K562 (cell line): ENCODE data around the gene LRRTM3. TPM values are rescaled to one million over a fixed set of nuclear protein-coding genes. Genes with fewer than 3 reads are reported as not detected.

Source experiments
- ATAC-seq: fragments of 200-7000 bp; cut with Tn5 transposase; 3 replicates; pipeline ENCODE4 v1.9.1; 2020; ENCODE audit warnings: moderate library complexity
- BruUV-seq: library from RNA; stranded (reverse); fragments of 400-500 nt; replicated peaks from 2 replicates; lab custom pipeline; 2021; lab: Mats Ljungman, UMichigan
- CTCF ChIA-PET: fragments of 300-600 bp; formaldehyde crosslinking; extraction: SDS; loops from one replicate; lab custom pipeline; 2021; ENCODE audit warnings: low intra/inter-chr PET ratio; lab: Yijun Ruan, JAX
- POLR2A ChIA-PET: fragments of 300-600, 350-650 bp; sonication (Branson Sonifier 250); formaldehyde crosslinking; extraction: SDS; loops from one replicate; lab custom pipeline; 2021; ENCODE audit warnings: antibody characterized with exemption, inconsistent platforms; lab: Yijun Ruan, JAX
- DNase-seq, 4 experiments: peaks; one replicate each; pipeline versions ENCODE4 v3.0.0 to v3.0.0-alpha.2; 2011 to 2018; ENCODE audit warnings: low spot score in 3 of 4, mixed read lengths in 3 of 4; ENCODE audit errors: extremely low read depth in 1 of 4
- FAIRE-seq: peaks from 2 replicates; lab custom pipeline; 2011; peaks lifted over from hg19 to GRCh38; lab: Jason Lieb, UNC
- H2AFZ ChIP-seq: 2 replicates; pipeline ENCODE4 v1.6.0; 2011; ENCODE audit warnings: low read depth, low read length, control low read depth, inconsistent platforms
- H3K27ac ChIP-seq: fragments of 200-600 bp; 3 replicates; pipeline ENCODE4 v1.8.0; 2011; ENCODE audit warnings: low read depth, mild to moderate bottlenecking, control low read depth, inconsistent platforms, low read length, moderate library complexity, mixed read lengths; ENCODE audit errors: extremely low read depth
- H3K27me3 ChIP-seq, 2 experiments: fragments of 300-600 bp in 1 of 2; 2 replicates in 1 of 2; 3 replicates in 1 of 2; pipeline versions ENCODE4 v1.6.0 to v1.8.0; 2011; ENCODE audit warnings: inconsistent platforms in 2 of 2, low read length in 2 of 2, mild to moderate bottlenecking in 1 of 2, mixed read lengths in 1 of 2, moderate library complexity in 1 of 2; ENCODE audit not compliant: control insufficient read depth in 2 of 2, insufficient read depth in 2 of 2
- H3K36me3 ChIP-seq: fragments of 300-600 bp; 3 replicates; pipeline ENCODE4 v1.8.0; 2011; ENCODE audit warnings: mild to moderate bottlenecking, low read length, inconsistent platforms; ENCODE audit not compliant: control insufficient read depth, insufficient read depth
- H3K4me1 ChIP-seq, 2 experiments: fragments of 200-600 bp in 1 of 2; replicated peaks in 1 of 2; 2 replicates in 1 of 2; 3 replicates in 1 of 2; pipeline versions ENCODE4 v1.5.1 to v1.8.0; 2011; ENCODE audit warnings: inconsistent platforms in 2 of 2, low read length in 2 of 2, mild to moderate bottlenecking in 1 of 2, mixed read lengths in 1 of 2, moderate library complexity in 1 of 2; ENCODE audit not compliant: control insufficient read depth in 2 of 2, insufficient read depth in 2 of 2
- H3K4me2 ChIP-seq: 2 replicates; pipeline ENCODE4 v1.6.1; 2011; ENCODE audit warnings: low read length, control low read depth, inconsistent platforms, mixed read lengths; ENCODE audit not compliant: insufficient read depth
- H3K4me3 ChIP-seq: fragments of 200-600 bp; sonication (generic), shearing (Covaris generic); 2 replicates; pipeline ENCODE4 v1.5.1; 2016; ENCODE audit warnings: control low read depth, inconsistent platforms
- H3K79me2 ChIP-seq: fragments of 200-600 bp; 3 replicates; pipeline ENCODE4 v1.8.0; 2011; ENCODE audit warnings: low read length, inconsistent platforms; ENCODE audit not compliant: control insufficient read depth, insufficient read depth
- H3K9ac ChIP-seq, 2 experiments: 2 replicates each; pipeline versions ENCODE4 v1.6.0 to v1.6.1; 2011; ENCODE audit warnings: low read depth in 2 of 2, low read length in 2 of 2, control low read depth in 1 of 2, inconsistent platforms in 1 of 2, mild to moderate bottlenecking in 1 of 2, mixed read lengths in 1 of 2; ENCODE audit not compliant: insufficient read depth in 1 of 2
- H3K9me1 ChIP-seq: one replicate; pipeline ENCODE4 v1.6.0; 2011; ENCODE audit warnings: inconsistent platforms, mild to moderate bottlenecking, low read length, moderate library complexity; ENCODE audit not compliant: control insufficient read depth, insufficient read depth
- H3K9me3 ChIP-seq: replicated peaks from 2 replicates; pipeline ENCODE4 v1.5.1; 2011; ENCODE audit warnings: low read depth, low read length, inconsistent platforms; ENCODE audit not compliant: control insufficient read depth, insufficient read depth
- H4K20me1 ChIP-seq: replicated peaks from 2 replicates; pipeline ENCODE4 v1.6.1; 2011; ENCODE audit warnings: low read length, inconsistent platforms, mixed read lengths; ENCODE audit not compliant: control insufficient read depth, insufficient read depth
- ELK3 ChIP-seq: fragments of 450-650 bp; formaldehyde crosslinking; IDR thresholded peaks from 2 replicates; pipeline ENCODE4 v1.4.0; 2020; ENCODE audit warnings: mild to moderate bottlenecking
- HMBOX1 ChIP-seq: sonication (generic); IDR thresholded peaks from 2 replicates; pipeline ENCODE4 v1.6.1; 2016
- HOXB6 ChIP-seq: fragments of 250-450 bp; sonication (Bioruptor Pico); IDR thresholded peaks from 2 replicates; pipeline ENCODE4 v1.5.1; 2022; ENCODE audit warnings: mild to moderate bottlenecking, borderline replicate concordance
- ILF3 ChIP-seq: fragments of 450-650 bp; IDR thresholded peaks from 2 replicates; pipeline ENCODE4 v1.6.1; 2018; ENCODE audit warnings: antibody characterized with exemption, mild to moderate bottlenecking, moderate library complexity, borderline replicate concordance
- ILK ChIP-seq: fragments of 450-650 bp; IDR thresholded peaks from 2 replicates; pipeline ENCODE4 v1.6.1; 2016; ENCODE audit warnings: missing genetic modification characterization, low read depth, mild to moderate bottlenecking, missing compliant biosample characterization, moderate library complexity, borderline replicate concordance
- MAFG ChIP-seq: fragments of 450-650 bp; conservative IDR thresholded peaks from 2 replicates; pipeline ENCODE4 v1.6.1; 2016; ENCODE audit warnings: missing genetic modification characterization, missing compliant biosample characterization
- MAFK ChIP-seq: IDR thresholded peaks from 2 replicates; pipeline ENCODE4 v1.6.1; 2011; ENCODE audit warnings: low read length, improper control_type of control experiment
- MAZ ChIP-seq, 2 experiments: fragments of 450-650 bp in 1 of 2; sonication (generic) in 1 of 2; formaldehyde crosslinking; IDR thresholded peaks in 1 of 2; conservative IDR thresholded peaks in 1 of 2; 2 replicates each; pipeline versions ENCODE4 v1.4.0 to v1.5.0; 2020; ENCODE audit warnings: mild to moderate bottlenecking in 1 of 2, missing genetic modification reagents in 1 of 2
- RAD51 ChIP-seq: fragments of 450-650 bp; IDR thresholded peaks from 2 replicates; pipeline ENCODE4 v1.7.1; 2016; ENCODE audit warnings: low read depth, mild to moderate bottlenecking, borderline replicate concordance
- SMAD1 ChIP-seq: fragments of 150-350 bp; IDR thresholded peaks from 2 replicates; pipeline ENCODE4 v1.6.1; 2014; ENCODE audit warnings: low read length, low read depth; ENCODE audit not compliant: partially characterized antibody
- SUPT5H ChIP-seq: fragments of 450-650 bp; IDR thresholded peaks from 2 replicates; pipeline ENCODE4 v1.6.1; 2016
- ZNF41 ChIP-seq: fragments of 250-450 bp; sonication (Bioruptor Pico); conservative IDR thresholded peaks from 2 replicates; pipeline ENCODE4 v1.4.0; 2020; ENCODE audit warnings: mild to moderate bottlenecking
- ZNF445 ChIP-seq: fragments of 250-450 bp; sonication (Bioruptor Pico); IDR thresholded peaks from 2 replicates; pipeline ENCODE4 v1.4.0; 2020; ENCODE audit warnings: low read depth, mild to moderate bottlenecking, moderate library complexity
- ZNF766 ChIP-seq: fragments of 200-800 bp; sonication (Bioruptor generic); conservative IDR thresholded peaks from 2 replicates; pipeline ENCODE4 v1.6.1; 2016; ENCODE audit warnings: missing genetic modification characterization, missing compliant biosample characterization
- WGBS: fragments of 100-300 bp; shearing (Covaris generic); methylation state at CpG from one replicate; pipeline ENCODE4 v1.1.6; 2016; ENCODE audit warnings: low coverage, mixed read lengths; ENCODE audit not compliant: insufficient coverage; ENCODE audit errors: missing lambda C conversion rate; 5-methylcytosine and 5-hydroxymethylcytosine counted together
- in situ Hi-C: fragments of 300-500 bp; cut with MboI; formaldehyde crosslinking; loops from 4 replicates; pipeline ENCODE4 v1.15.0; 2018; ENCODE audit warnings: inconsistent platforms, mixed read lengths
- intact Hi-C: fragments of 100-400 bp; cut with micrococcal nuclease; formaldehyde crosslinking; loops from 2 replicates; pipeline ENCODE4 v1.14.2; 2022
- polyA plus RNA-seq, 8 experiments: library from polyadenylated mRNA; depleted of rRNA in 4 of 8; stranded (reverse) in 5 of 8; unstranded in 3 of 8; fragments of >200 nt; fragmentation: Nextera tagmentation in 2 of 8; fragmentation: Illumina TruSeq in 1 of 8; extraction: Ambion mirVana in 2 of 8; extraction: Trizol in 1 of 8; gene quantifications; 2 replicates each; pipeline versions ENCODE4 v1.2.1 to v1.2.3, GENCODE V29; 2011 to 2014; ENCODE audit warnings: inconsistent platforms in 1 of 8, missing spikeins in 1 of 8
- total RNA-seq, 7 experiments: library from RNA; depleted of rRNA in 6 of 7; stranded (reverse); fragments of >200 nt in 6 of 7; fragmentation: Illumina TruSeq in 2 of 7; extraction: Trizol in 2 of 7; gene quantifications; 2 replicates each; pipeline versions ENCODE4 v1.2.1 to v1.2.3, GENCODE V29; 2011 to 2021; ENCODE audit warnings: low replicate concordance in 1 of 7
- TF ChIP-seq, protein P1 (sequence below): fragments of 250-450 bp; sonication (Bioruptor Pico); IDR thresholded peaks from 2 replicates; pipeline ENCODE4 v1.5.1; 2021; ENCODE audit warnings: mild to moderate bottlenecking
- TF ChIP-seq, protein P2 (sequence below): sonication (generic); formaldehyde crosslinking; IDR thresholded peaks from 2 replicates; pipeline ENCODE4 v1.8.1; 2023; ENCODE audit warnings: mild to moderate bottlenecking, missing genetic modification reagents

Gene LRRTM3
- total and polyA plus RNA-seq, 9 of the 15 experiments (the other 6 are each of a cell fraction or from before 2014, with no cell fraction given), result not detected

- FAIRE-seq (no peak), ATAC-seq (no peak)
- H3K27me3 ChIP-seq, result no peaks in the 10 kb centered on the region
Measured at GRCh38 chr10:67075491-67075971, 149.7 kb downstream of the LRRTM3 start.

More at GRCh38 chr10:67075491-67075971, 149.7 kb downstream of the LRRTM3 start:
- Histone ChIP-seq H3K9me3 (no peaks in the 10 kb centered on the region; the same call in 1 of the 2 replicates), H3K36me3 (no peaks in the 10 kb centered on the region), H3K27ac (no peak overlapping the region), H4K20me1 (no peaks in the 10 kb centered on the region), H2AFZ (no peak overlapping the region), H3K4me2 (no peak overlapping the region), H3K9ac (no peak overlapping the region), H3K4me3 (no peak overlapping the region), H3K79me2 (no peaks in the 10 kb centered on the region), H3K9me1 (no peaks in the 10 kb centered on the region), H3K4me1 (no peaks in the 10 kb centered on the region)
- ChIA-PET POLR2A (no interaction called here), CTCF (no interaction called here)
- in situ Hi-C loops (no loop called here), intact Hi-C loops (no loop called here)
- DNase-seq, result no peak
- TF ChIP-seq SMAD1 (no peak), ZNF445 (no peak), MAFG (no peak), ELK3 (CRISPR knock-in tag) (no peak), SUPT5H (no peak), ILF3 (no peak), ZNF766 (CRISPR knock-in tag) (no peak), MAFK (no peak), MAZ (CRISPR knock-in tag; conservative IDR thresholded peaks at IDR 0.05 in 1 of 2, IDR thresholded peaks at IDR 0.05 in 1 of 2) (no peak), ILK (tag) (no peak), HMBOX1 (no peak), RAD51 (no peak), ZNF41 (CRISPR knock-in tag) (no peak), HOXB6 (CRISPR knock-in tag) (no peak)
- TF ChIP-seq, protein P1, sequence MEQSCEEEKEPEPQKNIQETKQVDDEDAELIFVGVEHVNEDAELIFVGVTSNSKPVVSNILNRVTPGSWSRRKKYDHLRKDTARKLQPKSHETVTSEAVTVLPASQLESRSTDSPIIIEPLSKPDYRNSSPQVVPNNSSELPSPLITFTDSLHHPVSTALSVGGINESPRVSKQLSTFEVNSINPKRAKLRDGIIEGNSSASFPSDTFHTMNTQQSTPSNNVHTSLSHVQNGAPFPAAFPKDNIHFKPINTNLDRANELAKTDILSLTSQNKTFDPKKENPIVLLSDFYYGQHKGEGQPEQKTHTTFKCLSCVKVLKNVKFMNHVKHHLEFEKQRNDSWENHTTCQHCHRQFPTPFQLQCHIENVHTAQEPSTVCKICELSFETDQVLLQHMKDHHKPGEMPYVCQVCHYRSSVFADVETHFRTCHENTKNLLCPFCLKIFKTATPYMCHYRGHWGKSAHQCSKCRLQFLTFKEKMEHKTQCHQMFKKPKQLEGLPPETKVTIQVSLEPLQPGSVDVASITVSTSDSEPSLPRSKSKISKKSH (CRISPR knock-in tag), result no peak
- TF ChIP-seq, protein P2, sequence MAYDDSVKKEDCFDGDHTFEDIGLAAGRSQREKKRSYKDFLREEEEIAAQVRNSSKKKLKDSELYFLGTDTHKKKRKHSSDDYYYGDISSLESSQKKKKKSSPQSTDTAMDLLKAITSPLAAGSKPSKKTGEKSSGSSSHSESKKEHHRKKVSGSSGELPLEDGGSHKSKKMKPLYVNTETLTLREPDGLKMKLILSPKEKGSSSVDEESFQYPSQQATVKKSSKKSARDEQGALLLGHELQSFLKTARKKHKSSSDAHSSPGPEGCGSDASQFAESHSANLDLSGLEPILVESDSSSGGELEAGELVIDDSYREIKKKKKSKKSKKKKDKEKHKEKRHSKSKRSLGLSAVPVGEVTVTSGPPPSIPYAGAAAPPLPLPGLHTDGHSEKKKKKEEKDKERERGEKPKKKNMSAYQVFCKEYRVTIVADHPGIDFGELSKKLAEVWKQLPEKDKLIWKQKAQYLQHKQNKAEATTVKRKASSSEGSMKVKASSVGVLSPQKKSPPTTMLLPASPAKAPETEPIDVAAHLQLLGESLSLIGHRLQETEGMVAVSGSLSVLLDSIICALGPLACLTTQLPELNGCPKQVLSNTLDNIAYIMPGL, result no peak
- WGBS, result 1% methylated on average over 4 of the region's 4 CpGs
- no TSS peak for BruUV-seq
